ENCODE measurements around the gene EMILIN3.

DNA sequence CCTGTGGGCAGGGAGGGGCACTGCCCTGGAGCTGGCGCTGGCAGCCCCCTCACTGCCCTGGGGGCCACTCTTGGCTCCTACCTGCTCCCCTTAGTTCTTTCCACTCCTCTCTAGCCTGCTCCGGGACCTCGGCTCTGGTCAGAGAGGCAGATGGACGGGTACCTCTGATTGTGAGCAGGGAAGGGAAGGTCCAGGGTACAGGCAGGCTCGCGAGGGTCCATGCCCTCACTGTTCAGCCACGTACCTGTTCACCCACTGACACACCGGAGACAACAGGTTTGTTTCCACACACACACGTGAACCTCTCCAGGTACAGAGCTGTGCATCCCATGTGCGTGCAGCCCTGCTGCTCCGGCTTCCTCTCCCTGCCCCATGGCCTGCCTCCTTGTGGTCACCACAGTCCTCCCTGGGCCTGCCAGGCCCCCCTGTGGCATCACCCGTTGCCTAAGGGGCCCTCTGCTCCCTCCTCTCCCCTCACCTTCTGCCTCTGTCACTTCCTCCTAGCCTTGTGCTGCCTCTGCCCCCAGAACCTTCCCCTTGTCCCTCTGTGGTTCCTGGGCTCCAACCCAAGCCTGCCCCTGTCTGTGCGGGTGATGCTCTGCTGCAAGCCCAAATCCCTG, 2.3 kb downstream of the EMILIN3 start:
- TF ChIP-seq RARB (CRISPR knock-in tag; IDR thresholded peaks at IDR 0.05) (no peak), ZNF8 (CRISPR knock-in tag; IDR thresholded peaks at IDR 0.05) (no peak), PATZ1 (CRISPR knock-in tag; IDR thresholded peaks at IDR 0.05; ENCODE audit: borderline replicate concordance) (no peak), CSRNP3 (CRISPR knock-in tag; IDR thresholded peaks at IDR 0.05) (no peak), BACH2 (CRISPR knock-in tag; IDR thresholded peaks at IDR 0.05; ENCODE audit: borderline replicate concordance) (no peak), TSHZ2 (CRISPR knock-in tag; IDR thresholded peaks at IDR 0.05) (no peak), ZFP30 (CRISPR knock-in tag; IDR thresholded peaks at IDR 0.05) (no peak), ISL1 (CRISPR knock-in tag; IDR thresholded peaks at IDR 0.05) (no peak), POU6F1 (CRISPR knock-in tag; IDR thresholded peaks at IDR 0.05; ENCODE audit: borderline replicate concordance, low read depth) (no peak), TOX (CRISPR knock-in tag; IDR thresholded peaks at IDR 0.05; ENCODE audit: borderline replicate concordance) (no peak), ZNF70 (CRISPR knock-in tag; IDR thresholded peaks at IDR 0.05) (no peak), GLIS3 (CRISPR knock-in tag; IDR thresholded peaks at IDR 0.05) (no peak), ARNTL (CRISPR knock-in tag; IDR thresholded peaks at IDR 0.05; ENCODE audit: borderline replicate concordance, low read depth) (no peak)
- TF ChIP-seq, protein P1, sequence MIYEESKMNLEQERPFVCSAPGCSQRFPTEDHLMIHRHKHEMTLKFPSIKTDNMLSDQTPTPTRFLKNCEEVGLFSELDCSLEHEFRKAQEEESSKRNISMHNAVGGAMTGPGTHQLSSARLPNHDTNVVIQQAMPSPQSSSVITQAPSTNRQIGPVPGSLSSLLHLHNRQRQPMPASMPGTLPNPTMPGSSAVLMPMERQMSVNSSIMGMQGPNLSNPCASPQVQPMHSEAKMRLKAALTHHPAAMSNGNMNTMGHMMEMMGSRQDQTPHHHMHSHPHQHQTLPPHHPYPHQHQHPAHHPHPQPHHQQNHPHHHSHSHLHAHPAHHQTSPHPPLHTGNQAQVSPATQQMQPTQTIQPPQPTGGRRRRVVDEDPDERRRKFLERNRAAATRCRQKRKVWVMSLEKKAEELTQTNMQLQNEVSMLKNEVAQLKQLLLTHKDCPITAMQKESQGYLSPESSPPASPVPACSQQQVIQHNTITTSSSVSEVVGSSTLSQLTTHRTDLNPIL (CRISPR knock-in tag; IDR thresholded peaks at IDR 0.05; ENCODE audit: low read depth): no peak
